ENCODE data around the gene CRTAC1.

CRTAC1 gene

GRCh38 chr10:97861097-97861750, 169.2 kb downstream of the CRTAC1 start:
- Histone ChIP-seq H3K4me2 (ENCODE audit: low read length) (no peak overlapping the region), H3K27ac (ENCODE audit: low read depth, low read length) (no peak overlapping the region), H3K36me3 (ENCODE audit: control insufficient read depth in 1 of 2, insufficient read depth in 2 of 2, low read length in 2 of 2) (no peaks in the 10 kb centered on the region), H3K79me1 (ENCODE audit: low read length) (no peaks in the 10 kb centered on the region), H3K27me3 (ENCODE audit: insufficient read depth, low read length) (no peaks in the 10 kb centered on the region), H4K12ac (ENCODE audit: low read depth, low read length) (no peak overlapping the region), H3K4ac (ENCODE audit: low read depth, low read length) (no peak overlapping the region), H2AK5ac (ENCODE audit: low read length) (no peak overlapping the region), H3K14ac (ENCODE audit: low read length) (no peak overlapping the region), H3K9me3 (ENCODE audit: insufficient read depth, low read depth, low read length) (no peaks in the 10 kb centered on the region), H2AFZ (ENCODE audit: insufficient read depth, low read length, poor library complexity) (no peak overlapping the region), H3K4me1 (ENCODE audit: control insufficient read depth in 1 of 2, insufficient read depth in 2 of 2, low read length in 2 of 2) (no peaks in the 10 kb centered on the region), H2BK5ac (ENCODE audit: low read depth, low read length, poor library complexity) (no peak overlapping the region), H4K91ac (ENCODE audit: low read depth, low read length) (no peak overlapping the region), H4K8ac (ENCODE audit: low read depth, low read length) (no peak overlapping the region), H3K9ac (ENCODE audit: low read length) (no peak overlapping the region), H2BK12ac (ENCODE audit: low read length) (no peak overlapping the region), H3K79me2 (ENCODE audit: control insufficient read depth, insufficient read depth, low read length, poor library complexity) (no peaks in the 10 kb centered on the region), H3K18ac (ENCODE audit: low read length) (no peak overlapping the region), H3K4me3 (ENCODE audit: low read depth, low read length) (no peak overlapping the region), H2BK120ac (ENCODE audit: insufficient read depth, low read length, poor library complexity) (no peak overlapping the region), H3K23ac (ENCODE audit: low read length) (no peak overlapping the region)
- peak in 1 of 2 donors; percentile 8 for DNase-seq
- WGBS (ENCODE audit: extremely low coverage, insufficient coverage, insufficient read length): no CpG with 5 or more reads among the region's 3 CpGs

GRCh38 chr10:97858001-97858439, 172.4 kb downstream of the CRTAC1 start:
- DNase-seq: no peak
- no peak overlapping the region for H3K4me3 ChIP-seq (ENCODE audit: low read depth, low read length)
- no peaks in the 10 kb centered on the region for H3K36me3 ChIP-seq (ENCODE audit: control insufficient read depth in 1 of 2, insufficient read depth in 2 of 2, low read length in 2 of 2)
- H2AFZ ChIP-seq (ENCODE audit: insufficient read depth, low read length, poor library complexity): no peak overlapping the region
- H2BK12ac ChIP-seq (ENCODE audit: low read length): no peak overlapping the region
- no peak overlapping the region for H4K8ac ChIP-seq (ENCODE audit: low read depth, low read length)
- H2BK5ac ChIP-seq (ENCODE audit: low read depth, low read length, poor library complexity): no peak overlapping the region
- no peak overlapping the region for H3K14ac ChIP-seq (ENCODE audit: low read length)
- no peak overlapping the region for H3K27ac ChIP-seq (ENCODE audit: low read depth, low read length)
- H3K79me1 ChIP-seq (ENCODE audit: low read length): no peaks in the 10 kb centered on the region
- no peaks in the 10 kb centered on the region for H3K4me1 ChIP-seq (ENCODE audit: control insufficient read depth in 1 of 2, insufficient read depth in 2 of 2, low read length in 2 of 2)
- H3K18ac ChIP-seq (ENCODE audit: low read length): no peak overlapping the region
- no peaks in the 10 kb centered on the region for H3K79me2 ChIP-seq (ENCODE audit: control insufficient read depth, insufficient read depth, low read length, poor library complexity)
- H3K4me2 ChIP-seq (ENCODE audit: low read length): no peak overlapping the region
- no peak overlapping the region for H3K4ac ChIP-seq (ENCODE audit: low read depth, low read length)
- H4K91ac ChIP-seq (ENCODE audit: low read depth, low read length): no peak overlapping the region
- no CpG with 5 or more reads among the region's 1 CpG for WGBS (ENCODE audit: extremely low coverage, insufficient coverage, insufficient read length)
- H3K23ac ChIP-seq (ENCODE audit: low read length): no peak overlapping the region
- H3K9me3 ChIP-seq (ENCODE audit: insufficient read depth, low read depth, low read length): no peaks in the 10 kb centered on the region
- H4K12ac ChIP-seq (ENCODE audit: low read depth, low read length): no peak overlapping the region
- no peak overlapping the region for H2BK120ac ChIP-seq (ENCODE audit: insufficient read depth, low read length, poor library complexity)
- H3K9ac ChIP-seq (ENCODE audit: low read length): no peak overlapping the region
- H2AK5ac ChIP-seq (ENCODE audit: low read length): no peak overlapping the region
- H3K27me3 ChIP-seq (ENCODE audit: insufficient read depth, low read length): no peaks in the 10 kb centered on the region

- Histone ChIP-seq H2BK12ac (ENCODE audit: low read length) (no peak overlapping the region), H4K8ac (ENCODE audit: low read depth, low read length) (no peak overlapping the region), H3K23ac (ENCODE audit: low read length) (no peak overlapping the region), H3K36me3 (ENCODE audit: control insufficient read depth in 1 of 2, insufficient read depth in 2 of 2, low read length in 2 of 2) (no peaks in the 10 kb centered on the region), H3K9ac (ENCODE audit: low read length) (no peak overlapping the region), H3K79me1 (ENCODE audit: low read length) (no peaks in the 10 kb centered on the region), H4K91ac (ENCODE audit: low read depth, low read length) (no peak overlapping the region), H3K4me3 (ENCODE audit: low read depth, low read length) (no peak overlapping the region), H2AFZ (ENCODE audit: insufficient read depth, low read length, poor library complexity) (no peak overlapping the region), H3K27me3 (ENCODE audit: insufficient read depth, low read length) (peaks cover 14% of the 10 kb centered on the region), H2AK5ac (ENCODE audit: low read length) (no peak overlapping the region), H3K4ac (ENCODE audit: low read depth, low read length) (no peak overlapping the region), H3K14ac (ENCODE audit: low read length) (no peak overlapping the region), H3K27ac (ENCODE audit: low read depth, low read length) (no peak overlapping the region), H3K9me3 (ENCODE audit: insufficient read depth, low read depth, low read length) (peaks cover 4% of the 10 kb centered on the region), H3K4me2 (ENCODE audit: low read length) (no peak overlapping the region), H3K4me1 (ENCODE audit: control insufficient read depth in 1 of 2, insufficient read depth in 2 of 2, low read length in 2 of 2) (peaks cover 0 to 2% of the 10 kb centered on the region in 2 experiments), H3K18ac (ENCODE audit: low read length) (no peak overlapping the region), H4K12ac (ENCODE audit: low read depth, low read length) (no peak overlapping the region), H3K79me2 (ENCODE audit: control insufficient read depth, insufficient read depth, low read length, poor library complexity) (no peaks in the 10 kb centered on the region), H2BK5ac (ENCODE audit: low read depth, low read length, poor library complexity) (no peak overlapping the region), H2BK120ac (ENCODE audit: insufficient read depth, low read length, poor library complexity) (no peak overlapping the region)
- WGBS (ENCODE audit: extremely low coverage, insufficient coverage, insufficient read length): no CpG with 5 or more reads among the region's 3 CpGs
- no peak for DNase-seq
Observed at GRCh38 chr10:97854743-97855142, 175.7 kb downstream of the CRTAC1 start.

GRCh38 chr10:97852840-97853405, 177.5 kb downstream of the CRTAC1 start:
- peaks cover 4% of the 10 kb centered on the region for H3K9me3 ChIP-seq (ENCODE audit: insufficient read depth, low read depth, low read length)
- H3K18ac ChIP-seq (ENCODE audit: low read length): no peak overlapping the region
- H3K4me1 ChIP-seq (ENCODE audit: control insufficient read depth in 1 of 2, insufficient read depth in 2 of 2, low read length in 2 of 2): peaks cover 4 to 6% of the 10 kb centered on the region in 2 experiments
- no peak overlapping the region for H3K27ac ChIP-seq (ENCODE audit: low read depth, low read length)
- no peak overlapping the region for H3K4me3 ChIP-seq (ENCODE audit: low read depth, low read length)
- no peak overlapping the region for H4K91ac ChIP-seq (ENCODE audit: low read depth, low read length)
- no peak overlapping the region for H4K8ac ChIP-seq (ENCODE audit: low read depth, low read length)
- H3K79me1 ChIP-seq (ENCODE audit: low read length): no peaks in the 10 kb centered on the region
- H3K9ac ChIP-seq (ENCODE audit: low read length): no peak overlapping the region
- H2AFZ ChIP-seq (ENCODE audit: insufficient read depth, low read length, poor library complexity): no peak overlapping the region
- H2BK5ac ChIP-seq (ENCODE audit: low read depth, low read length, poor library complexity): no peak overlapping the region
- no peaks in the 10 kb centered on the region for H3K79me2 ChIP-seq (ENCODE audit: control insufficient read depth, insufficient read depth, low read length, poor library complexity)
- no peak overlapping the region for H3K4ac ChIP-seq (ENCODE audit: low read depth, low read length)
- H3K27me3 ChIP-seq (ENCODE audit: insufficient read depth, low read length): peaks cover 16% of the 10 kb centered on the region
- no peak overlapping the region for H2AK5ac ChIP-seq (ENCODE audit: low read length)
- no peak for DNase-seq
- no peak overlapping the region for H4K12ac ChIP-seq (ENCODE audit: low read depth, low read length)
- H3K14ac ChIP-seq (ENCODE audit: low read length): no peak overlapping the region
- no peak overlapping the region for H2BK12ac ChIP-seq (ENCODE audit: low read length)
- no peak overlapping the region for H2BK120ac ChIP-seq (ENCODE audit: insufficient read depth, low read length, poor library complexity)
- H3K4me2 ChIP-seq (ENCODE audit: low read length): no peak overlapping the region
- H3K36me3 ChIP-seq (ENCODE audit: control insufficient read depth in 1 of 2, insufficient read depth in 2 of 2, low read length in 2 of 2): no peaks in the 10 kb centered on the region
- H3K23ac ChIP-seq (ENCODE audit: low read length): no peak overlapping the region
- WGBS (ENCODE audit: extremely low coverage, insufficient coverage, insufficient read length): no CpG with 5 or more reads among the region's 4 CpGs

Measured in trophoblast cell (in vitro differentiated cells and primary cell).